Activated CD4-positive, alpha-beta T cell treated with anti-CD3 and anti-CD28 coated beads, Interleukin-2, amount 50 U/mL, for 16 hours (primary cell): ENCODE data around the gene SELPLG.
"Not testable (repeated sequence)": the region's sequence is repeated elsewhere in the genome, so short reads cannot be mapped to it uniquely, and the experiment has no call there.

Experiments
- DNase-seq: peaks from one replicate; pipeline ENCODE4 v3.0.0-alpha.2; 2020

Gene SELPLG

GRCh38 chr12:108633534-108634248, at the start of gene SELPLG:
Gene SELPLG, minus strand, starts transcription at chr12:108633894. Its CDS starts 9,587 bp downstream, at chr12:108624307.
- peak; percentile 93 for DNase-seq

GRCh38 chr12:108681317-108681716, 47.6 kb upstream of the SELPLG start:
- no peak for DNase-seq

GRCh38 chr12:108679106-108679681, 45.5 kb upstream of the SELPLG start:
- no peak for DNase-seq

GRCh38 chr12:108678104-108678730, 44.5 kb upstream of the SELPLG start:
- peak; percentile 46 for DNase-seq

GRCh38 chr12:108677381-108677780, 43.7 kb upstream of the SELPLG start:
- no peak for DNase-seq

DNA sequence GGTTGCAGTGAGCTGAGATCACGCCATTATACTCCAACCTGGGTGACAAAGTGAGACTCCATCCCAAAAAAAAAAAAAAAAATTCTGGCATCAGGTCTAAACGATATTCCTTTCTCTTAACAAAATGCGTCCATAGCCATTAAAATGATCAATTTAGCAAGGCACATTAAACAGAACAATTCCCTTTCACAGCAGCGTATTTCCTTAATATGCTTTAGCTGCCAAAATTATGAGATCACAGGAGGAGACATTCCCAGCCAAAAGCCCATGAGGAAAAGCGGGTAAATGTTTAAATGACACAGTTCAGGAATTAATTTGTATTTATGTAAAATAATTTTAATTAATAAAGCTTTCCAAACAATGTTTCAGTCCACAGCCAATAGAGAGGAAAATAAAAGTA, 43.0 kb upstream of the SELPLG start:
- DNase-seq: no peak

- DNase-seq: no peak
These were observed 42.1 kb upstream of the SELPLG start for GRCh38 chr12:108675792-108676191.

GRCh38 chr12:108672054-108672453, 38.4 kb upstream of the SELPLG start:
- DNase-seq: no peak

DNA sequence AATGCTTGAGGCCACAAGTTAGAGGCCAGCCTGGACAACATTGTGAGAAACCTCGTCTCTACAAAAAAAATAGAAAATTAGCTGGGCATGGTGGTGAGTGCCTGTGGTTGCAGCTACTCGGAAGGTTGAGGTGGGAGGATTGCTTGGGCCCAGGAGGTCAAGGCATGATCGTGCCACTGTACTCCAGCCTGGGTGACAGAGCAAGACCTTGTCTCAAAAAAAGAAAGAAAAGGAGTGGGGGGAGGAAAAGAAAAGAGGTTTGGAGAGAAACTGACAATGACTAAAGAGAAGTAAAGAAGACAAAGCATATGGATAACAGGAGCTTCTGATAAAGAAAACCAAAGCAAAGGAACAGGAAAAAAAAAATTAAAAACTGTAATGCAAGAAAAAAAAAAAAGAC, 37.4 kb upstream of the SELPLG start:
- no peak for DNase-seq

DNA sequence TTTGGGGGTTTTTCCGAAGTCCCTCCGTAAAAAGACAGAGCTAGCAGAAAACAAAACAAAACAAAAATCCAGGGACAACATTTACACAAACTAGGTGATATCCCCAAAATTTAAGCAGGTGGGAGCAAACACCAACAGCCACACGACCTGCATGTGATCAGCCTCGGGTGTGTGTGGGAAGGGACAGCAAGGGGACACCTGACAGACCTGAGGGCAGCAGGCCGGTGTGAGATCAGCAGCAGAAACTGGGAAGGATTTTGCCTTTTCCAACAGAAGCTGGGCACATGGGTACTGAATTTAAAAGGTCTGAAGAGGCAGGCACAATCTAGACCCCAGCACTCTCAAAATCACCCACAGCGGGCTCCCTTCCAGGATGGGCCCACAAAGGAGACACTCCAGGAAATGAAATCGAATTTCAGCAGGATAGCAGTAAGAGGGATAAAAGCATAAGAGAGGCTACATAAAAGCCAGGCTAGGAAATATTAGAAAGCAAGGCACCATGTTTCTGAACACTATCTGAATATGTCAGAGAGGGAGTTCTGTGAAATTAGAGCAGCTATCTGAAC, 36.5 kb upstream of the SELPLG start:
- DNase-seq: no peak

DNA sequence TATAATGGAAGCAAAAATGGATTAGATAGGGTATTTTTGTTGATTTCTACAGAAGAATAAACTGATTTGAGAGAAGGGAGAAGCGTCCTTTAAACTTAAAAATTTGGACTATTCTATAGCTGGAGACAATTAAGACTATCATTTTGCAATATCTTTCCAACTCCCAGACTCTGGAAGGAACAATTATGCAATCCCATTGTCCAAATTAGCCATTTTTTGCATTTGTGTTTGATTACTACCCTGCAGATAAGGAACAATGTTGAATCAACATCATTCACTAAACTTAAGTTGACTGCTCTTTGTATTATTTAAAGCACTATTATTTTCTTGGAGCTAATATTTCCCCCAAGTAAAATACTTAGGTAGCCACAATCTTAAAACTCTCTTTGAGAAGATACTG, 34.8 kb upstream of the SELPLG start:
- DNase-seq: no peak

DNA sequence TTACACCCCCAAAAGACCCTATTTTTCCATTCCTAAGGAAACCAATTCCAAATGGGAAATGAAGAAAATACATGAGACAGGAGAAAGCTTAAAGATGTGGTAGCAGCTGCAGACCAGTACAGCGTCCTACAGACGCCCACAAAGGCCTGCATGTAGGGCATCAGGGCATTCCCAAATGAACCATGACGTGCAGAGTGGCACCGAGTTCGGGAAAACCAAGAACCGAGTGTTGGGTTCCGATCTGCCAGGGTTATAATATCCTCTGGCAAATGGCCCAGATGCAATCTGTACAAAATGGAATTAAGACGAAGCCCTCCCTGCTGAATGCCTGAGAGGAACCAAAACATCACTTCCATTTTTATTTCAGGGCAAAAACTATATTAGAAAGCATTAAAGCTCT, 34.4 kb upstream of the SELPLG start:
- DNase-seq: no peak

DNA sequence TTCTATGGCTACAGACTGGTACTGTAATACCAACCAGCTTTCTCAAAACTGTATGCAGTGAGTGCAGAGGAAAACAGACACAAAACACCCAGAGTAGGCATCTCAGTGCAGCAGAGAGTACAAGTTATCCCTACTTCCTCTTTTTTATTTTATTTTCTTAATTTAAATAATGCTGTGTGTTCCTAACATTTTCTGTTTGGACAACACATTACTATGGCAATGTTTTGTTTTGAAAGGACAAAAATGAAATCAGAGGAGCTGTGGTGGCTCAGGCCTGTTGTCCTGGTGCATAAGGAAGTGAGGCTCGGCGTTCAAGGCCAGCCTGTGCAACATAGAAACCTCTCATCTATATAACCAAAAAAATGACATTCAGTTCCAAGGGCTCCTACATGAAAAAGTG, 33.7 kb upstream of the SELPLG start:
- no peak for DNase-seq

DNA sequence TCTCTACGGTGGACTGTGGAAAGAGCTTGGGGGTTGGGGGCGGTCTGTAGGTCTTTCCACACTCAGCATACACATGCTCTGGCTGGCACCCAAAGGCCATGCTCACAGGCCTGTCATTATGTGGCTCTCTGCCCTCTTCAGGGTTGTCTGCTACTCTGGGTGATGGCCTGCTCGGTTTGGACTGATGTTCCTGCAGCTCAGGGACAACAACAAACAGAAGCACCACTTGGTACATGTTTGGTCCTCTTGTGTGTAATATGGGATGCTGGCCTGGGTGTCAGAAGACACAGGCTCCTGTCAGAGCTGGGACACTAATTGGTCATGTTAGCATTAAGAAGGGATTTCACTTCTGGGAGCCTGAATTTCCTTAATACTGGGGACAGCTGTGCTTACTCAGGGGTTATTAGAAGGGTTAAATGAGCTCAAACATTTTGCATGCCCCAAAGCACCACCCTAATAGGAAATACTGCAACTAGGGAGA, 32.7 kb upstream of the SELPLG start:
- no peak for DNase-seq

GRCh38 chr12:108665608-108666202, 32.0 kb upstream of the SELPLG start:
- DNase-seq: no peak

- DNase-seq: peak; percentile 92
These were observed 30.9 kb upstream of the SELPLG start for GRCh38 chr12:108664338-108665258.

DNA sequence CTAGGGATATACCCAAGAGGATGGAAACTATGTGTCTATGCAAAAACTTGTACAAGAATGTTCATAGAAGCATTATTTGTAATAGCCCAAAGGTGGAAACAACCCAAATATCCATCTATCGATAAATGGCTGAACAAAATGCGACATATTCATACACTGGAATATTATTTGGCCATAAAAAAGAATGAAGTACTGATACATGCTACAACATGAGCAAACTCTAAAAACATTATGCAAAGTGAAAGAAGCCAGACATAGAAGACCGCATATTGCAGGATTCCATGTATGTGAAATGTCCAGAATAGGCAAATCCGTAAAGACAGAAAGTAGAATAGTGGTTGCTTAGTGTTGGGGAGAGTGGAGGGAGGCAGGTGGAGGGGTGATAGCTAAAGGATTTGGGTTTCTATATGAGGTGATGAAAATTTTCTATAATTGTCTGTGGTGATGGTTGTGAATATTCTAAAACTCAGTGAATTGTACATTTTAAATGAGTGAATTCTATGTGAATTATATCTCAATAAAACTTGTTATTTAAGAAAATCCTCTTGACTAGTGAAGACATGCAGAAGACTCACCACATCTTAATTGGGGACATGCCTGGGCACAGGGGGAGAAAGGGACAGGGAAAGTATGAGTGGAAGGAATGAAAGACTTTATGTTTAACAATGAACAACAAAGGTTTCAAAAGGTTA, 29.8 kb upstream of the SELPLG start:
- no peak for DNase-seq

DNA sequence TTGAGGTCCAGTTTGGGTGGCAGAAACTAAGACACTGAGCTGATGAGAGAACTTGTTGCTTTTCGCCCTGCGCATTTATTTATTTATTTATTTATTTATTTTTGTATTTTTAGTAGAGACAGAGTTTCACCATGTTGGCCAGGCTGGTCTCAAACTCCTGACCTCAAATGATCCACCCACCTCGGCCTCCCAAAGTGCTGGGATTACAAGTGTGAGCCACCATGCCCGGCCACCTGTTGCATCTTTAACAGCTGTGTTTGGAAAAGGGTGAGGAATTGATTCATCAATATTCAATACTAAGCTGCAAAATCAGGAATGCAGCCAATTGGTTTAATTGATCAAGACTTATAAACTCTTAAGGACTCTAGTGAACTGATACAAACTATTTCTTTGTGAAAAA, 24.4 kb upstream of the SELPLG start:
- DNase-seq: not testable (repeated sequence)

- DNase-seq: no peak
These were observed 23.5 kb upstream of the SELPLG start for GRCh38 chr12:108657130-108657745.

- not testable (repeated sequence) for DNase-seq
These were observed 22.6 kb upstream of the SELPLG start for GRCh38 chr12:108656247-108656646.

GRCh38 chr12:108655812-108656175, 22.1 kb upstream of the SELPLG start:
- DNase-seq: not testable (repeated sequence)
